Thyroid gland (tissue), 4 donors: ENCODE data around the gene SUPT20H. TPM values are rescaled to one million over a fixed set of nuclear protein-coding genes. Genes with fewer than 3 reads are reported as not detected.

Experiments
- DNase-seq, 2 donors: peaks; one replicate each; pipeline ENCODE4 v3.0.0-alpha.2; 2019
- H3K27ac ChIP-seq, 3 donors: fragments of 200-600 bp; sonication (generic); 1 replicate in 2 of 3; 2 replicates in 1 of 3; pipeline ENCODE4 v1.5.1; 2016 to 2019; ENCODE audit warnings: mild to moderate bottlenecking in 1 of 3, moderate library complexity in 1 of 3
- H3K27me3 ChIP-seq: fragments of 200-600 bp; sonication (generic); one replicate; pipeline ENCODE4 v1.5.1; 2019
- H3K36me3 ChIP-seq, 2 donors: fragments of 200-600 bp; sonication (generic); one replicate each; pipeline ENCODE4 v1.5.1; 2016 to 2019
- H3K4me1 ChIP-seq, 2 donors: fragments of 200-600 bp; sonication (generic); one replicate each; pipeline ENCODE4 v1.5.1; 2017 to 2019
- H3K4me3 ChIP-seq, 3 donors: fragments of 200-600 bp; sonication (generic); replicated peaks in 1 of 3; 1 replicate in 2 of 3; 2 replicates in 1 of 3; pipeline ENCODE4 v1.5.1; 2016; ENCODE audit warnings: mild to moderate bottlenecking in 1 of 3
- H3K9me3 ChIP-seq: fragments of 200-600 bp; sonication (generic); one replicate; pipeline ENCODE4 v1.5.1; 2017
- CTCF ChIP-seq, 6 experiments: fragments of 200-600 bp in 3 of 6; fragments of 450-650 bp in 3 of 6; sonication (generic) in 3 of 6; IDR thresholded peaks; one replicate each; pipeline ENCODE4 v1.5.1; 2016 to 2019; ENCODE audit warnings: antibody characterized with exemption in 6 of 6, mild to moderate bottlenecking in 2 of 6, inconsistent platforms in 1 of 6, moderate library complexity in 1 of 6
- POLR2A ChIP-seq, 2 donors: fragments of 450-650 bp; IDR thresholded peaks; one replicate each; pipeline ENCODE4 v1.6.1; 2017; ENCODE audit warnings: antibody characterized with exemption in 2 of 2, mild to moderate bottlenecking in 2 of 2, moderate library complexity in 1 of 2
- WGBS, 2 donors: methylation state at CpG; one replicate each; pipeline ENCODE4 v1.1.5; 2017; 5-methylcytosine and 5-hydroxymethylcytosine counted together
- intact Hi-C: fragments of 100-400 bp; cut with DNase I; formaldehyde crosslinking; loops from one replicate; pipeline ENCODE4 v1.15.1; 2023
- total RNA-seq, 4 donors: library from RNA; depleted of rRNA; stranded (reverse); fragments of >200 nt; gene quantifications; one replicate each; pipeline ENCODE4 v1.2.3, GENCODE V29; 2016

Gene SUPT20H
- total RNA-seq, 4 donors from 2014 or later, result 59.5 to 85.6 (median 72.9) TPM

GRCh38 chr13:37009692-37010091, 49.8 kb downstream of the SUPT20H start:
- TF ChIP-seq POLR2A (IDR thresholded peaks at IDR 0.05) (no peak), CTCF (IDR thresholded peaks at IDR 0.05) (no peak)
- Histone ChIP-seq H3K4me1 (no peaks in the 10 kb centered on the region), H3K27me3 (no peaks in the 10 kb centered on the region), H3K36me3 (peaks cover 37 to 47% of the 10 kb centered on the region in 2 donors), H3K27ac (no peak overlapping the region), H3K4me3 (no peak overlapping the region), H3K9me3 (no peaks in the 10 kb centered on the region)
- intact Hi-C loops, result no loop called here
- no peak for DNase-seq
- 84 to 90% methylated on average over 5 of the region's 5 CpGs for WGBS, 2 donors

GRCh38 chr13:37001921-37002250, 57.6 kb downstream of the SUPT20H start:
- Histone ChIP-seq H3K4me1 (peaks cover 0 to 4% of the 10 kb centered on the region in 2 donors), H3K9me3 (no peaks in the 10 kb centered on the region), H3K27ac (no peak overlapping the region), H3K27me3 (no peaks in the 10 kb centered on the region), H3K4me3 (no peak overlapping the region), H3K36me3 (peaks cover 8 to 11% of the 10 kb centered on the region in 2 donors)
- no peak for DNase-seq
- 23 to 38% methylated on average over 3 of the region's 3 CpGs for WGBS, 2 donors
- no peak for TF ChIP-seq CTCF (IDR thresholded peaks at IDR 0.05)
- no peak for TF ChIP-seq POLR2A (IDR thresholded peaks at IDR 0.05)
- intact Hi-C loops, result no loop called here

- intact Hi-C loops, result no loop called here
- H3K4me3 ChIP-seq, result peak within 1 kb of the TSS; percentile 43 to 91 (median 80)
- 0% methylated on average over 25 to 46 of the region's 52 CpGs for WGBS, 2 donors
- H3K9me3 ChIP-seq, result no peaks in the 10 kb centered on the region
- peak within 1 kb of the TSS; percentile 97 to 100 (median 99) for H3K27ac ChIP-seq
- DNase-seq, result peak; percentile 86 to 90
- H3K27me3 ChIP-seq, result no peaks in the 10 kb centered on the region
- peaks cover 0 to 4% of the 10 kb centered on the region in 2 donors for H3K4me1 ChIP-seq
- TF ChIP-seq POLR2A (IDR thresholded peaks at IDR 0.05) (peak in 1 of 2 donors; percentile 85), CTCF (IDR thresholded peaks at IDR 0.05) (peak; percentile 35 to 97 (median 96))
- peaks cover under 1 to 6% of the 10 kb centered on the region in 2 donors for H3K36me3 ChIP-seq
Observed at GRCh38 chr13:36999054-36999714, 60.3 kb downstream of the SUPT20H start, which contains the start of gene ALG5. ALG5 (minus strand) TSS chr13:36999340; CDS start chr13:36999300, 40 bp downstream.

- H3K4me1 ChIP-seq, result peaks cover 0 to 4% of the 10 kb centered on the region in 2 donors
- 0% methylated on average over 18 to 21 of the region's 21 CpGs for WGBS, 2 donors
Observed at GRCh38 chr13:36998624-36999041, 60.9 kb downstream of the SUPT20H start.

More at GRCh38 chr13:36998624-36999041, 60.9 kb downstream of the SUPT20H start:
- peak; percentile 9 to 19 for DNase-seq
- Histone ChIP-seq H3K4me3 (peak overlapping the region; percentile 43 to 91 (median 80)), H3K27ac (peak overlapping the region; percentile 56 to 97 (median 73)), H3K27me3 (no peaks in the 10 kb centered on the region), H3K36me3 (peaks cover 6 to 8% of the 10 kb centered on the region in 2 donors), H3K9me3 (no peaks in the 10 kb centered on the region)
- TF ChIP-seq POLR2A (IDR thresholded peaks at IDR 0.05) (no peak), CTCF (IDR thresholded peaks at IDR 0.05) (no peak)
- intact Hi-C loops, result no loop called here
